Common myeloid progenitor, CD34-positive (primary cell): ENCODE data around the gene CDH15.

Experiments used
- CTCF ChIA-PET: fragments of 350-600 bp; sonication (Branson Sonifier 250); formaldehyde crosslinking; loops from one replicate; lab custom pipeline; 2021; ENCODE audit warnings: antibody characterized with exemption; lab: Charles Lee
- POLR2A ChIA-PET: fragments of 350-600 bp; sonication (Branson Sonifier 250); formaldehyde crosslinking; loops from one replicate; lab custom pipeline; 2021; ENCODE audit warnings: antibody characterized with exemption; lab: Charles Lee
- DNase-seq, 3 donors: peaks; one replicate each; pipeline versions ENCODE4 v3.0.0 to v3.0.0-alpha.2; 2013
- H3K27ac ChIP-seq, 2 experiments: 1 replicate in 1 of 2; 2 replicates in 1 of 2; pipeline ENCODE4 v1.7.0; 2013; ENCODE audit warnings: inconsistent platforms in 2 of 2, low read length in 2 of 2, mild to moderate bottlenecking in 2 of 2, low read depth in 1 of 2, moderate library complexity in 1 of 2; ENCODE audit not compliant: severe bottlenecking in 2 of 2, insufficient read depth in 1 of 2, poor library complexity in 1 of 2
- H3K27me3 ChIP-seq, 5 experiments: replicated peaks in 2 of 5; 1 replicate in 3 of 5; 2 replicates in 2 of 5; pipeline versions ENCODE4 v1.6.1 to v1.7.0; 2013; ENCODE audit warnings: low read length in 4 of 5, mild to moderate bottlenecking in 2 of 5, moderate library complexity in 2 of 5, inconsistent platforms in 1 of 5; ENCODE audit not compliant: insufficient read depth in 5 of 5, control insufficient read depth in 4 of 5
- H3K36me3 ChIP-seq, 4 experiments: 1 replicate in 2 of 4; 2 replicates in 2 of 4; pipeline versions ENCODE4 v1.6.1 to v1.7.0; 2013; ENCODE audit warnings: low read length in 3 of 4, control low read depth in 1 of 4, mild to moderate bottlenecking in 1 of 4; ENCODE audit not compliant: control insufficient read depth in 4 of 4, insufficient read depth in 4 of 4
- H3K4me1 ChIP-seq, 4 experiments: 1 replicate in 3 of 4; 2 replicates in 1 of 4; pipeline versions ENCODE4 v1.6.1 to v1.7.1; 2013; ENCODE audit warnings: low read length in 3 of 4, mild to moderate bottlenecking in 3 of 4, control low read depth in 1 of 4, inconsistent platforms in 1 of 4, moderate library complexity in 1 of 4; ENCODE audit not compliant: control insufficient read depth in 4 of 4, insufficient read depth in 4 of 4; ENCODE audit errors: control extremely low read depth in 1 of 4
- H3K4me3 ChIP-seq, 7 experiments: 1 replicate in 4 of 7; 2 replicates in 3 of 7; pipeline versions ENCODE4 v1.5.1 to v1.7.0; 2013; ENCODE audit warnings: mild to moderate bottlenecking in 7 of 7, low read length in 6 of 7, moderate library complexity in 6 of 7, inconsistent platforms in 2 of 7, low read depth in 2 of 7, control low read depth in 1 of 7; ENCODE audit not compliant: insufficient read depth in 4 of 7, control insufficient read depth in 1 of 7; ENCODE audit errors: extremely low read depth in 1 of 7
- H3K9me3 ChIP-seq, 5 experiments: 1 replicate in 4 of 5; 2 replicates in 1 of 5; pipeline versions ENCODE4 v1.6.1 to v1.7.1; 2013; ENCODE audit warnings: low read length in 4 of 5, mild to moderate bottlenecking in 2 of 5, inconsistent platforms in 1 of 5, low read depth in 1 of 5, moderate library complexity in 1 of 5; ENCODE audit not compliant: control insufficient read depth in 4 of 5, insufficient read depth in 2 of 5; ENCODE audit errors: control extremely low read depth in 1 of 5
- WGBS: methylation state at CpG from one replicate; pipeline ENCODE4 v1.1.5; 2013; ENCODE audit not compliant: insufficient coverage; 5-methylcytosine and 5-hydroxymethylcytosine counted together

The CDH15 gene

GRCh38 chr16:89130448-89130847 lies 41.1 kb upstream of the CDH15 start:
- ChIA-PET CTCF (no interaction called here), POLR2A (no interaction called here)
- no peak overlapping the region for H3K27ac ChIP-seq
- WGBS = 100% methylated on average over 1 of the region's 5 CpGs
- peaks cover 11 to 77% (median 47%) of the 10 kb centered on the region in 4 experiments for H3K36me3 ChIP-seq
- DNase-seq = no peak
- H3K27me3 ChIP-seq = no peaks in the 10 kb centered on the region
- peaks cover 0 to 4% (median 0%) of the 10 kb centered on the region in 4 experiments for H3K4me1 ChIP-seq
- no peak overlapping the region for H3K4me3 ChIP-seq
- peaks cover 0 to 20% (median 6%) of the 10 kb centered on the region in 5 experiments for H3K9me3 ChIP-seq

- peaks cover 11 to 72% (median 47%) of the 10 kb centered on the region in 4 experiments for H3K36me3 ChIP-seq
- CTCF ChIA-PET = no interaction called here
- WGBS = 98% methylated on average over 17 of the region's 17 CpGs
Observed at GRCh38 chr16:89131783-89132182, 39.8 kb upstream of the CDH15 start.

GRCh38 chr16:89132194-89133005 lies 39.1 kb upstream of the CDH15 start:
- H3K9me3 ChIP-seq = peaks cover 0 to 16% (median 4%) of the 10 kb centered on the region in 5 experiments
- H3K27me3 ChIP-seq = no peaks in the 10 kb centered on the region
- no peak overlapping the region for H3K4me3 ChIP-seq
- H3K36me3 ChIP-seq = peaks cover 11 to 76% (median 48%) of the 10 kb centered on the region in 4 experiments
- no peak overlapping the region for H3K27ac ChIP-seq
- CTCF ChIA-PET = no interaction called here
- DNase-seq = no peak
- H3K4me1 ChIP-seq = peaks cover 0 to 5% (median 0%) of the 10 kb centered on the region in 4 experiments
- WGBS = 98% methylated on average over 18 of the region's 22 CpGs
- POLR2A ChIA-PET = no interaction called here

More at GRCh38 chr16:89131783-89132182, 39.8 kb upstream of the CDH15 start:
- Histone ChIP-seq H3K4me3 (no peak overlapping the region), H3K9me3 (peaks cover 0 to 16% (median 4%) of the 10 kb centered on the region in 5 experiments), H3K27ac (no peak overlapping the region), H3K4me1 (peaks cover 0 to 5% (median 0%) of the 10 kb centered on the region in 4 experiments), H3K27me3 (no peaks in the 10 kb centered on the region)
- POLR2A ChIA-PET = no interaction called here
- DNase-seq = no peak

- Histone ChIP-seq H3K36me3 (peaks cover 11 to 81% (median 50%) of the 10 kb centered on the region in 4 experiments), H3K4me1 (peaks cover 0 to 5% (median 0%) of the 10 kb centered on the region in 4 experiments), H3K27ac (no peak overlapping the region), H3K27me3 (no peaks in the 10 kb centered on the region), H3K9me3 (peaks cover 0 to 16% (median 4%) of the 10 kb centered on the region in 5 experiments), H3K4me3 (no peak overlapping the region)
- ChIA-PET POLR2A (no interaction called here), CTCF (interaction anchor here (1.2 kb wide), 1 partner anchor 11 kb away, joined by 3 read pairs; no protein-coding TSS in a partner anchor)
- WGBS = over 99% methylated on average over 19 of the region's 25 CpGs
- no peak for DNase-seq
Observed at GRCh38 chr16:89133457-89134127, 38.0 kb upstream of the CDH15 start.

GRCh38 chr16:89134269-89134668 lies 37.3 kb upstream of the CDH15 start:
- DNase-seq = no peak
- POLR2A ChIA-PET = no interaction called here
- Histone ChIP-seq H3K4me1 (peaks cover 0 to 5% (median 0%) of the 10 kb centered on the region in 4 experiments), H3K9me3 (peaks cover 0 to 12% (median 4%) of the 10 kb centered on the region in 5 experiments), H3K27ac (no peak overlapping the region), H3K36me3 (peaks cover 9 to 78% (median 46%) of the 10 kb centered on the region in 4 experiments), H3K4me3 (no peak overlapping the region), H3K27me3 (no peaks in the 10 kb centered on the region)
- 92% methylated on average over 14 of the region's 20 CpGs for WGBS
- CTCF ChIA-PET = interaction anchor here (1.2 kb wide), 1 partner anchor 12 kb away, joined by 3 read pairs; no protein-coding TSS in a partner anchor

GRCh38 chr16:89135166-89135565 lies 36.4 kb upstream of the CDH15 start:
- WGBS = 91% methylated on average over 10 of the region's 11 CpGs
- peaks cover 0 to 5% (median 0%) of the 10 kb centered on the region in 4 experiments for H3K4me1 ChIP-seq
- no peak overlapping the region for H3K4me3 ChIP-seq
- ChIA-PET CTCF (interaction anchor here (1.3 kb wide), 1 partner anchor 21 kb away, joined by 3 read pairs; no protein-coding TSS in a partner anchor), POLR2A (no interaction called here)
- DNase-seq = no peak
- H3K9me3 ChIP-seq = peaks cover 0 to 4% (median 0%) of the 10 kb centered on the region in 5 experiments
- H3K27me3 ChIP-seq = no peaks in the 10 kb centered on the region
- peaks cover 4 to 77% (median 43%) of the 10 kb centered on the region in 4 experiments for H3K36me3 ChIP-seq
- H3K27ac ChIP-seq = no peak overlapping the region
